Mesendoderm (in vitro differentiated cells): ENCODE data around the gene C10orf90.

Experiments used
- DNase-seq: peaks from one replicate; pipeline ENCODE4 v3.0.0; 2013
- H2AK5ac ChIP-seq: 2 replicates; pipeline ENCODE4 v1.6.1; 2013; ENCODE audit warnings: low read length, inconsistent platforms
- H2BK120ac ChIP-seq: 2 replicates; pipeline ENCODE4 v1.6.1; 2013; ENCODE audit warnings: low read depth, mild to moderate bottlenecking, low read length, moderate library complexity, mixed read lengths
- H2BK15ac ChIP-seq: replicated peaks from 2 replicates; pipeline ENCODE4 v1.6.1; 2013; ENCODE audit warnings: low read depth, mild to moderate bottlenecking, moderate library complexity
- H2BK5ac ChIP-seq: 2 replicates; pipeline ENCODE4 v1.6.1; 2013; ENCODE audit warnings: low read length, inconsistent platforms
- H3K18ac ChIP-seq: 2 replicates; pipeline ENCODE4 v1.6.1; 2013; ENCODE audit warnings: mild to moderate bottlenecking, low read length, mixed read lengths
- H3K23ac ChIP-seq: one replicate; pipeline ENCODE4 v1.6.1; 2013; ENCODE audit warnings: low read length
- H3K27ac ChIP-seq: 2 replicates; pipeline ENCODE4 v1.5.1; 2013; ENCODE audit warnings: low read depth, mild to moderate bottlenecking, inconsistent platforms, low read length, moderate library complexity
- H3K27me3 ChIP-seq: 2 replicates; pipeline ENCODE4 v1.6.1; 2013; ENCODE audit warnings: low read length, control low read depth, mild to moderate bottlenecking, inconsistent platforms; ENCODE audit not compliant: insufficient read depth, poor library complexity
- H3K36me3 ChIP-seq: 2 replicates; pipeline ENCODE4 v1.6.1; 2013; ENCODE audit warnings: low read length, inconsistent platforms; ENCODE audit not compliant: control insufficient read depth, insufficient read depth
- H3K4ac ChIP-seq: one replicate; pipeline ENCODE4 v1.6.1; 2013; ENCODE audit warnings: low read depth, mild to moderate bottlenecking, low read length, moderate library complexity
- H3K4me1 ChIP-seq: 2 replicates; pipeline ENCODE4 v1.6.1; 2013; ENCODE audit warnings: low read depth, low read length, inconsistent platforms; ENCODE audit not compliant: control insufficient read depth
- H3K4me2 ChIP-seq: 2 replicates; pipeline ENCODE4 v1.6.1; 2013; ENCODE audit warnings: low read length
- H3K4me3 ChIP-seq: 2 replicates; pipeline ENCODE4 v1.5.1; 2013; ENCODE audit warnings: mild to moderate bottlenecking, low read length
- H3K56ac ChIP-seq: one replicate; pipeline ENCODE4 v1.6.1; 2013; ENCODE audit warnings: low read length
- H3K79me1 ChIP-seq: 2 replicates; pipeline ENCODE4 v1.6.1; 2013; ENCODE audit warnings: low read length, inconsistent platforms
- H3K79me2 ChIP-seq: 2 replicates; pipeline ENCODE4 v1.6.1; 2013; ENCODE audit warnings: mild to moderate bottlenecking, low read length; ENCODE audit not compliant: control insufficient read depth, insufficient read depth
- H3K9ac ChIP-seq: 2 replicates; pipeline ENCODE4 v1.6.1; 2013; ENCODE audit warnings: low read length, inconsistent platforms
- H4K5ac ChIP-seq: one replicate; pipeline ENCODE4 v1.6.1; 2013; ENCODE audit warnings: low read length
- H4K8ac ChIP-seq: one replicate; pipeline ENCODE4 v1.6.1; 2013; ENCODE audit warnings: low read depth, mild to moderate bottlenecking, control low read depth, low read length, moderate library complexity
- WGBS: extraction: QIAGEN DNeasy Blood & Tissue Kit; methylation state at CpG from one replicate; pipeline ENCODE4 v1.1.7; 2013; ENCODE audit warnings: low lambda C conversion rate, missing lambda C conversion rate; ENCODE audit not compliant: insufficient coverage; ENCODE audit errors: extremely low coverage; 5-methylcytosine and 5-hydroxymethylcytosine counted together

Gene C10orf90

DNA sequence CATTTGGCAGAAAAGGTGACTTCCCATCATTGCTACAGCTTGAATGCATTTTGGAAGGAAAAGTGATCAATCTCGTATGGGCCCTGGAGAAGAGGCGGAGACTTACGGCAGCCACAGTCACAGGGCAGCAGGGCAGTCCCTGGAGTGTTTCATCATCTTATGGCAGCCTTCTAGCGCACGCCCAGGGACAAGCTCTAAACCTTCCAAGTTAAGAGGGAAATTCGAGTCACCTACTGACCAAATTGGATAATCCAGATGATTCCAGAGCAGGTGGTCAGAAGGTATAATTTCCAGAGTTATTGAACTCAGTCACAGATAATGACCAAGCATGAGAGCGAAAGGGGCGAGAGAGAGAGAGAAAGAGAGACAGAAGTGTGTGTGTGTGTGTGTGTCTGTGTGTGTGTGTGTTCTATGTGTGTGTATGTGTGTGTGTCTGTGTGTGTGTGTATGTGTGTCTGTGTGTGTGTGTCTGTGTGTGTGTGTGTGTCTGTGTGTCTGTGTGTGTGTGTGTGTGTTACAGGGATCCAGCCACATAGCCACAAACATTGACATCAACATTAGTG, 158.5 kb downstream of the C10orf90 start:
- Histone ChIP-seq H2AK5ac (no peak overlapping the region), H3K27me3 (no peaks in the 10 kb centered on the region), H3K4ac (no peak overlapping the region), H3K18ac (no peak overlapping the region), H3K4me1 (no peaks in the 10 kb centered on the region), H2BK5ac (no peak overlapping the region), H3K56ac (peak overlapping the region; percentile 17), H3K36me3 (no peaks in the 10 kb centered on the region), H2BK120ac (no peak overlapping the region), H2BK15ac (no peak overlapping the region), H3K4me3 (no peak overlapping the region), H3K9ac (no peak overlapping the region), H3K23ac (no peak overlapping the region), H4K8ac (no peak overlapping the region), H3K79me2 (no peaks in the 10 kb centered on the region), H4K5ac (no peak overlapping the region), H3K27ac (no peak overlapping the region), H3K79me1 (no peaks in the 10 kb centered on the region), H3K4me2 (no peak overlapping the region)
- peak; percentile 26 for DNase-seq
- no CpG with 5 or more reads among the region's 8 CpGs for WGBS

DNA sequence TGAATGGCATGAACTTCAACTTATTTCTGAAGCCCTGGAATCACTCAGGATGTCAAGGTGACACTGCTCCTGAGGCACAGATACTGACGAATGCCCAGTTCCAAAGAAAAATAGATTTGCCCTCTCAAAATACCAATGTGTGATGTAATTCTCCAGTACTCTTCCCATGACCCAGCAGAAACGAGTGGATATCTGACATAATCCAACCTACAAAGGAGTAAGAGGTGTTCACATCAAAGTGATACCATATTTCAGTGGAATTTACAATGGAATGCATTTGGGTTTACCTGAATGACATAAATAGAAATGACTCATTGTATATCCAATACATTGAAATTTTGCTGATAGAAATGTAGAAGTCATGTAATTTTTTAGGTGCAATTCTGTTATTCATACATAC, 161.3 kb downstream of the C10orf90 start:
- H3K9ac ChIP-seq: no peak overlapping the region
- no peak overlapping the region for H3K4me2 ChIP-seq
- H3K79me2 ChIP-seq: no peaks in the 10 kb centered on the region
- no peaks in the 10 kb centered on the region for H3K4me1 ChIP-seq
- no peak overlapping the region for H3K4me3 ChIP-seq
- H2BK120ac ChIP-seq: no peak overlapping the region
- H3K18ac ChIP-seq: no peak overlapping the region
- H3K4ac ChIP-seq: no peak overlapping the region
- H2BK15ac ChIP-seq: no peak overlapping the region
- H3K27ac ChIP-seq: no peak overlapping the region
- H4K5ac ChIP-seq: no peak overlapping the region
- H3K36me3 ChIP-seq: no peaks in the 10 kb centered on the region
- no peak overlapping the region for H4K8ac ChIP-seq
- no peak overlapping the region for H2AK5ac ChIP-seq
- DNase-seq: no peak
- no peak overlapping the region for H2BK5ac ChIP-seq
- no peaks in the 10 kb centered on the region for H3K79me1 ChIP-seq
- no peaks in the 10 kb centered on the region for H3K27me3 ChIP-seq
- no CpG with 5 or more reads among the region's 2 CpGs for WGBS
- H3K23ac ChIP-seq: no peak overlapping the region
- no peak overlapping the region for H3K56ac ChIP-seq

DNA sequence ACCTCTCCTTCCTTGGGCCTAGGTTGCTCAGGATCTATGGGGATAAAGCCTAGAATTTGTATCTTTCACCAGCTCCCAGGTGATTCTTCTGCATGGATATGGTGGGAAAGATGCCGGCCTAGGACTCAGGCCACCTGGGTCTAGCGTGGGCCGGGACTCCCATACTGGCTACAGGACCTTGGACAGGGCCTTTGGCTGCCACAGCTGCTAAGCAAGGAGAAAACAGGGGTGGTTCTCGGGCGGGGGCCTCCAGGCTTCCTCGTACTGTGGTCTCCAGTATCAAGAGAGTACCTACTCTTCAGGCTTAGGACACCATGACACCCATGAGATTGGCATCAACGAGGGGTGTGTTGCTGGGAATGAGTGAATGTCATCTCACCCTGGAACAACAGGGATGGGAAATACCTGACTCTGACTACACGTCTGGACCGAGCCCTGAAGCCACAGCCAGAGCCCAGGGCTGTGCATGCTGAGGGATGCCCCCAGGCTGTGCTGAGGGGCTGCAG, 161.9 kb downstream of the C10orf90 start:
- Histone ChIP-seq H3K4me3 (no peak overlapping the region), H3K27me3 (no peaks in the 10 kb centered on the region), H3K79me2 (no peaks in the 10 kb centered on the region), H2AK5ac (no peak overlapping the region), H2BK120ac (no peak overlapping the region), H2BK15ac (no peak overlapping the region), H2BK5ac (no peak overlapping the region), H4K5ac (no peak overlapping the region), H3K4ac (no peak overlapping the region), H4K8ac (no peak overlapping the region), H3K36me3 (no peaks in the 10 kb centered on the region), H3K27ac (no peak overlapping the region), H3K4me1 (no peaks in the 10 kb centered on the region), H3K18ac (no peak overlapping the region), H3K9ac (no peak overlapping the region), H3K79me1 (no peaks in the 10 kb centered on the region), H3K56ac (no peak overlapping the region), H3K23ac (no peak overlapping the region), H3K4me2 (no peak overlapping the region)
- peak; percentile 19 for DNase-seq
- WGBS: no CpG with 5 or more reads among the region's 9 CpGs

DNA sequence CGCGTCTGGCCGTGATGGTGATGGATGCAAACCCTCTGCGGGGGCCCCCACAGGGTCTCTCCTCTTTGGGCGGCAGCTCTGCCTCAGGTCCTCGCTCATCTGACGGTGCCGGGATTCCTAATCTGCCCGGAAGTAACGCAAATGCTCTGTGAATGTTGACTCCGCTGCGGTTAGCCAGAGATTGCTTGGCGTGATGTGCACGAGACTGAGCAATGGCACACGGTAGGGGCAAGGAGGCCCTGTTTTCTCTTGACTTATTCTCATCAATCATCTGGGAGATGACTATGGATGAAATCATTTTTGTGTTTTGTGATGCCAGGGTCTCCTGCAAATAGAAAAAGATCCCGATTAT, 165.8 kb downstream of the C10orf90 start:
- H3K56ac ChIP-seq: no peak overlapping the region
- H2BK120ac ChIP-seq: no peak overlapping the region
- H2BK5ac ChIP-seq: no peak overlapping the region
- H4K5ac ChIP-seq: no peak overlapping the region
- H3K27ac ChIP-seq: no peak overlapping the region
- no peak overlapping the region for H3K4me2 ChIP-seq
- H3K9ac ChIP-seq: no peak overlapping the region
- H3K27me3 ChIP-seq: no peaks in the 10 kb centered on the region
- no peaks in the 10 kb centered on the region for H3K79me1 ChIP-seq
- H3K18ac ChIP-seq: no peak overlapping the region
- no peaks in the 10 kb centered on the region for H3K4me1 ChIP-seq
- no peak overlapping the region for H4K8ac ChIP-seq
- H3K79me2 ChIP-seq: no peaks in the 10 kb centered on the region
- H3K4ac ChIP-seq: no peak overlapping the region
- no peak overlapping the region for H3K23ac ChIP-seq
- DNase-seq: no peak
- H2BK15ac ChIP-seq: no peak overlapping the region
- no CpG with 5 or more reads among the region's 16 CpGs for WGBS
- no peak overlapping the region for H3K4me3 ChIP-seq
- no peak overlapping the region for H2AK5ac ChIP-seq
- no peaks in the 10 kb centered on the region for H3K36me3 ChIP-seq

DNA sequence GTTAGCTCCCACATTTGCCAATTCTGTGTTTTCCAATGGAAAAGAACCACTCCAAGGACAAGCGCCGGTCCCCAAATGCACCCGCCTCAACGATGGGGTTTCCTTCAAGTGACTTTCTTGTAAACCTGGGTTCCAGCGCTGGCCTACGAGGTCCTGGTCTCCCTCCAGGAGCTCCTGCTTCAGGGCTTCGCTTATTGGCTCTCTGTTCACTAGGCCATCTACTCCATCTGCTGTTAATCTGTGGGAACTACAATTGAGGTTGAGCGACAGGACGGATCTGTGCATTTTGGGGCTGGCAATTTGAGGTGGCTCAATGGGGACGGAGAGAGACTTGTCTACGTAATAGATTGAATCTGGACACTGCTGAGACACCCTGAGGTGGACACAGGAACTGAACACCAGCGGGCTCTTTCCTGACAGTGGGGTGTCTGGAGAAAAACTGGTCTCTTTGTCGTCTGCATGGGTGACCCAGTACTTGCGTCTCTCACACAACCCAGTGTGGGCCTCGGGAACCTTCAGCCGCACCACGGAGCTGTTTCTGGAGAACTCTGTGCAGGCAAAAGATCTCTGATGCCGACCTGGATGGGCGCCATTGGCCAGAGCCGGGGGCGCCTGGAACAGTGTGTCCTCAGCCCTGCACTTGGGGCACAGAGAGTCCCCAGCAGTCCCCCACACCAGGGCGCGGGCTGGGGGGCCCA, 166.3 kb downstream of the C10orf90 start:
- no CpG with 5 or more reads among the region's 23 CpGs for WGBS
- Histone ChIP-seq H2BK120ac (no peak overlapping the region), H2BK15ac (no peak overlapping the region), H4K8ac (no peak overlapping the region), H3K79me1 (no peaks in the 10 kb centered on the region), H3K9ac (no peak overlapping the region), H2BK5ac (no peak overlapping the region), H3K18ac (no peak overlapping the region), H3K4ac (no peak overlapping the region), H3K79me2 (no peaks in the 10 kb centered on the region), H3K4me2 (no peak overlapping the region), H3K27me3 (no peaks in the 10 kb centered on the region), H3K27ac (no peak overlapping the region), H4K5ac (no peak overlapping the region), H3K36me3 (no peaks in the 10 kb centered on the region), H3K56ac (no peak overlapping the region), H2AK5ac (no peak overlapping the region), H3K23ac (no peak overlapping the region), H3K4me1 (no peaks in the 10 kb centered on the region), H3K4me3 (no peak overlapping the region)
- DNase-seq: peak; percentile 86
